ENCODE measurements around the gene SLC46A1. TPM values are rescaled to one million over a fixed set of nuclear protein-coding genes. Genes with fewer than 3 reads are reported as not detected.

Gene SLC46A1
- total RNA-seq, 1 experiment from 2014 or later: 2.7 TPM

- peaks cover 84% of the 10 kb centered on the region for H3K36me3 ChIP-seq
- H3K9me3 ChIP-seq: no peaks in the 10 kb centered on the region
- no peak overlapping the region for H3K4me3 ChIP-seq
- DNase-seq: peak; percentile 97
- no peaks in the 10 kb centered on the region for H3K27me3 ChIP-seq
Observed at GRCh38 chr17:28347261-28347891, 58.6 kb downstream of the SLC46A1 start.

GRCh38 chr17:28346746-28347246 is 59.2 kb downstream of the SLC46A1 start:
- Histone ChIP-seq H3K36me3 (peaks cover 87% of the 10 kb centered on the region), H3K27me3 (no peaks in the 10 kb centered on the region), H3K9me3 (no peaks in the 10 kb centered on the region), H3K4me3 (no peak overlapping the region)
- peak; percentile 69 for DNase-seq

GRCh38 chr17:28346199-28346580 is 59.8 kb downstream of the SLC46A1 start:
- H3K27me3 ChIP-seq: no peaks in the 10 kb centered on the region
- no peak overlapping the region for H3K4me3 ChIP-seq
- no peak for DNase-seq
- H3K36me3 ChIP-seq: peaks cover 87% of the 10 kb centered on the region
- no peaks in the 10 kb centered on the region for H3K9me3 ChIP-seq

GRCh38 chr17:28345419-28346198 is 60.4 kb downstream of the SLC46A1 start:
- no peaks in the 10 kb centered on the region for H3K27me3 ChIP-seq
- peak; percentile 22 for DNase-seq
- H3K36me3 ChIP-seq: peaks cover 87% of the 10 kb centered on the region

More at GRCh38 chr17:28345419-28346198, 60.4 kb downstream of the SLC46A1 start:
- Histone ChIP-seq H3K4me3 (no peak overlapping the region), H3K9me3 (no peaks in the 10 kb centered on the region)

Other genes with a start within 250 kb of the SLC46A1 start
- 73.3 and 118 TPM in 2 replicates for gene TMEM97, start 87.0 kb downstream of the SLC46A1 start, total RNA-seq (2014; rRNA removed; shearing (Covaris generic); ENCODE audit: low replicate concordance)
- gene IFT20, start 70.7 kb downstream of the SLC46A1 start, total RNA-seq (2014; rRNA removed; shearing (Covaris generic); ENCODE audit: low replicate concordance): 41.9 and 64.9 TPM in 2 replicates
- 29.2 and 31.9 TPM in 2 replicates for gene TNFAIP1, start 70.5 kb downstream of the SLC46A1 start, total RNA-seq (2014; rRNA removed; shearing (Covaris generic); ENCODE audit: low replicate concordance)
- gene POLDIP2, start 48.7 kb downstream of the SLC46A1 start, total RNA-seq (2014; rRNA removed; shearing (Covaris generic); ENCODE audit: low replicate concordance): 161 and 244 TPM in 2 replicates
- gene SEBOX, start 41.0 kb downstream of the SLC46A1 start, total RNA-seq (2014; rRNA removed; shearing (Covaris generic); ENCODE audit: low replicate concordance): not detected in 2 replicates
- 3.3 TPM in 1 of 2 replicates, not detected in the other for gene VTN, start 35.9 kb downstream of the SLC46A1 start, total RNA-seq (2014; rRNA removed; shearing (Covaris generic); ENCODE audit: low replicate concordance)
- gene SARM1, start 34.5 kb downstream of the SLC46A1 start, total RNA-seq (2014; rRNA removed; shearing (Covaris generic); ENCODE audit: low replicate concordance): 17.2 and 33.1 TPM in 2 replicates
- gene SLC13A2, start 67.4 kb upstream of the SLC46A1 start, total RNA-seq (2014; rRNA removed; shearing (Covaris generic); ENCODE audit: low replicate concordance): not detected in 2 replicates
- not detected in 2 replicates for gene FOXN1, start 100.1 kb upstream of the SLC46A1 start, total RNA-seq (2014; rRNA removed; shearing (Covaris generic); ENCODE audit: low replicate concordance)
- 20.8 and 36.4 TPM in 2 replicates for gene UNC119, start 146.4 kb upstream of the SLC46A1 start, total RNA-seq (2014; rRNA removed; shearing (Covaris generic); ENCODE audit: low replicate concordance)
- gene PIGS, start 165.3 kb upstream of the SLC46A1 start, total RNA-seq (2014; rRNA removed; shearing (Covaris generic); ENCODE audit: low replicate concordance): 29.5 and 65.1 TPM in 2 replicates
- 1.1 TPM in 1 of 2 replicates, not detected in the other for gene ALDOC, start 170.7 kb upstream of the SLC46A1 start, total RNA-seq (2014; rRNA removed; shearing (Covaris generic); ENCODE audit: low replicate concordance)
- gene SPAG5, start 192.8 kb upstream of the SLC46A1 start, total RNA-seq (2014; rRNA removed; shearing (Covaris generic); ENCODE audit: low replicate concordance): 45.1 and 82.9 TPM in 2 replicates
- gene RSKR, start 208.0 kb upstream of the SLC46A1 start, total RNA-seq (2014; rRNA removed; shearing (Covaris generic); ENCODE audit: low replicate concordance): 0.79 and 1.3 TPM in 2 replicates
- 114 and 149 TPM in 2 replicates for gene BLTP2, start 238.9 kb upstream of the SLC46A1 start, total RNA-seq (2014; rRNA removed; shearing (Covaris generic); ENCODE audit: low replicate concordance)